GM18951 (cell line): ENCODE data around the gene ZNF780B.
"Not testable (repeated sequence)": the region's sequence is repeated elsewhere in the genome, so short reads cannot be mapped to it uniquely, and the experiment has no call there.

Experiments used
- POLR2A ChIP-seq: IDR thresholded peaks from 4 replicates; pipeline ENCODE4 v1.6.1; 2011; ENCODE audit warnings: mild to moderate bottlenecking; ENCODE audit not compliant: insufficient read length, insufficient read depth; ENCODE audit errors: extremely low read depth
- in situ Hi-C: fragments of 300-500 bp; cut with MboI; formaldehyde crosslinking; loops from one replicate; pipeline ENCODE4 v1.12.0; 2022; ENCODE audit warnings: low sequenced_read_pairs, mixed read lengths, inconsistent platforms; ENCODE audit not compliant: unreplicated experiment

The ZNF780B gene

GRCh38 chr19:40078377-40078776, 22.3 kb upstream of the ZNF780B start:
- in situ Hi-C loops = no loop called here
- no peak for TF ChIP-seq POLR2A

GRCh38 chr19:40070058-40070457, 14.0 kb upstream of the ZNF780B start:
- no peak for TF ChIP-seq POLR2A
- in situ Hi-C loops = no loop called here

GRCh38 chr19:40059624-40060023, 3.6 kb upstream of the ZNF780B start:
- in situ Hi-C loops = no loop called here
- TF ChIP-seq POLR2A = no peak

- in situ Hi-C loops = no loop called here
- no peak for TF ChIP-seq POLR2A
Observed at GRCh38 chr19:40057166-40057565, 1.1 kb upstream of the ZNF780B start.

- TF ChIP-seq POLR2A = no peak
- in situ Hi-C loops = no loop called here
Observed at GRCh38 chr19:40056505-40056904, 474 bp upstream of the ZNF780B start.

GRCh38 chr19:40055049-40055448, 982 bp downstream of the ZNF780B start:
- in situ Hi-C loops = no loop called here
- no peak for TF ChIP-seq POLR2A

- TF ChIP-seq POLR2A = no peak
- in situ Hi-C loops = no loop called here
Observed at GRCh38 chr19:40054632-40055031, 1.4 kb downstream of the ZNF780B start.

- TF ChIP-seq POLR2A = no peak
- in situ Hi-C loops = no loop called here
Observed at GRCh38 chr19:40053491-40053890, 2.5 kb downstream of the ZNF780B start.

GRCh38 chr19:40041718-40042117, 14.3 kb downstream of the ZNF780B start:
- in situ Hi-C loops = not testable (repeated sequence)

- in situ Hi-C loops = not testable (repeated sequence)
Observed at GRCh38 chr19:40038047-40038446, 18.0 kb downstream of the ZNF780B start.

GRCh38 chr19:40035996-40036395, 20.0 kb downstream of the ZNF780B start:
- no peak for TF ChIP-seq POLR2A
- in situ Hi-C loops = no loop called here

- TF ChIP-seq POLR2A = no peak
- in situ Hi-C loops = no loop called here
Observed at GRCh38 chr19:40033989-40034560, 22.0 kb downstream of the ZNF780B start.

GRCh38 chr19:40026597-40026970, 29.4 kb downstream of the ZNF780B start:
- in situ Hi-C loops = no loop called here
- no peak for TF ChIP-seq POLR2A

GRCh38 chr19:40025938-40026596, 30.0 kb downstream of the ZNF780B start:
- TF ChIP-seq POLR2A = no peak
- in situ Hi-C loops = no loop called here

GRCh38 chr19:40023969-40024368, 32.1 kb downstream of the ZNF780B start:
- in situ Hi-C loops = no loop called here
- no peak for TF ChIP-seq POLR2A
